SJSA1 (cell line): ENCODE data around the gene B4GALT3. TPM values are rescaled to one million over a fixed set of nuclear protein-coding genes. Genes with fewer than 3 reads are reported as not detected.

Experiments
- DNase-seq, 2 experiments: peaks; one replicate each; pipeline ENCODE4 v3.0.0-alpha.2; 2015 to 2020; ENCODE audit warnings: low spot score in 2 of 2, low read depth in 1 of 2
- H3K27ac ChIP-seq: fragments of 250-450 bp; sonication (Bioruptor Pico); 2 replicates; pipeline ENCODE4 v1.5.1; 2020; ENCODE audit warnings: mild to moderate bottlenecking, moderate library complexity
- H3K27me3 ChIP-seq: fragments of 250-450 bp; sonication (Bioruptor Pico); replicated peaks from 2 replicates; pipeline ENCODE4 v1.5.1; 2020; ENCODE audit warnings: mild to moderate bottlenecking, moderate library complexity
- H3K36me3 ChIP-seq: fragments of 250-450 bp; sonication (Bioruptor Pico); 2 replicates; pipeline ENCODE4 v1.5.1; 2020; ENCODE audit warnings: mild to moderate bottlenecking
- H3K4me1 ChIP-seq: fragments of 250-450 bp; sonication (Bioruptor Pico); replicated peaks from 2 replicates; pipeline ENCODE4 v1.6.1; 2021; ENCODE audit warnings: mild to moderate bottlenecking
- H3K4me3 ChIP-seq: fragments of 250-450 bp; sonication (Bioruptor Pico); 2 replicates; pipeline ENCODE4 v1.5.1; 2020; ENCODE audit warnings: mild to moderate bottlenecking
- H3K9me3 ChIP-seq: fragments of 250-450 bp; sonication (Bioruptor Pico); replicated peaks from 2 replicates; pipeline ENCODE4 v1.5.1; 2020; ENCODE audit warnings: mild to moderate bottlenecking
- total RNA-seq: library from RNA; depleted of rRNA; stranded (reverse); fragments of >200 nt; shearing (Covaris generic); gene quantifications from 2 replicates; pipeline ENCODE4 v1.2.3, GENCODE V29; 2014

B4GALT3 gene
- total RNA-seq, 1 experiment from 2014 or later, result 37.0 TPM

- H3K9me3 ChIP-seq, result no peaks in the 10 kb centered on the region
- H3K36me3 ChIP-seq, result peaks cover 64% of the 10 kb centered on the region
- H3K4me1 ChIP-seq, result 0 out of 2 replicates have a peak, but pooled peaks cover 5% of the 10 kb centered on the region
- H3K27ac ChIP-seq, result no peak overlapping the region
- no peaks in the 10 kb centered on the region for H3K27me3 ChIP-seq
- H3K4me3 ChIP-seq, result no peak overlapping the region
- no peak for DNase-seq
These were observed 6.1 kb downstream of the B4GALT3 start for GRCh38 chr1:161171191-161171590.

- no peaks in the 10 kb centered on the region for H3K9me3 ChIP-seq
- peaks cover 59% of the 10 kb centered on the region for H3K36me3 ChIP-seq
- peaks cover 15% of the 10 kb centered on the region for H3K4me1 ChIP-seq
- H3K4me3 ChIP-seq, result no peak overlapping the region
- no peak for DNase-seq
- no peaks in the 10 kb centered on the region for H3K27me3 ChIP-seq
- H3K27ac ChIP-seq, result no peak overlapping the region
These were observed 8.4 kb downstream of the B4GALT3 start for GRCh38 chr1:161168906-161169305.

GRCh38 chr1:161166669-161167548, 10.4 kb downstream of the B4GALT3 start:
- peaks cover 15% of the 10 kb centered on the region for H3K4me1 ChIP-seq
- H3K4me3 ChIP-seq, result peak overlapping the region; percentile 54
- no peaks in the 10 kb centered on the region for H3K9me3 ChIP-seq
- no peak overlapping the region for H3K27ac ChIP-seq
- H3K36me3 ChIP-seq, result peaks cover 52% of the 10 kb centered on the region
- no peaks in the 10 kb centered on the region for H3K27me3 ChIP-seq
- no peak for DNase-seq

- Histone ChIP-seq H3K27ac (peak within 1 kb of the TSS; percentile 80), H3K4me3 (peak within 1 kb of the TSS; percentile 54), H3K9me3 (no peaks in the 10 kb centered on the region), H3K36me3 (peaks cover 46% of the 10 kb centered on the region), H3K4me1 (peaks cover 15% of the 10 kb centered on the region), H3K27me3 (no peaks in the 10 kb centered on the region)
- peak; percentile 92 to 97 for DNase-seq
These were observed 11.3 kb downstream of the B4GALT3 start, which contains the start of gene PPOX for GRCh38 chr1:161165742-161166668. Gene PPOX (plus strand): TSS chr1:161166426. CDS start chr1:161166848, 422 bp downstream.

GRCh38 chr1:161164901-161165610, 12.3 kb downstream of the B4GALT3 start:
- DNase-seq, result no peak
- Histone ChIP-seq H3K4me1 (peaks cover 20% of the 10 kb centered on the region), H3K9me3 (no peaks in the 10 kb centered on the region), H3K36me3 (peaks cover 48% of the 10 kb centered on the region), H3K4me3 (peak overlapping the region; percentile 54), H3K27ac (peak overlapping the region; percentile 80), H3K27me3 (no peaks in the 10 kb centered on the region)

DNA sequence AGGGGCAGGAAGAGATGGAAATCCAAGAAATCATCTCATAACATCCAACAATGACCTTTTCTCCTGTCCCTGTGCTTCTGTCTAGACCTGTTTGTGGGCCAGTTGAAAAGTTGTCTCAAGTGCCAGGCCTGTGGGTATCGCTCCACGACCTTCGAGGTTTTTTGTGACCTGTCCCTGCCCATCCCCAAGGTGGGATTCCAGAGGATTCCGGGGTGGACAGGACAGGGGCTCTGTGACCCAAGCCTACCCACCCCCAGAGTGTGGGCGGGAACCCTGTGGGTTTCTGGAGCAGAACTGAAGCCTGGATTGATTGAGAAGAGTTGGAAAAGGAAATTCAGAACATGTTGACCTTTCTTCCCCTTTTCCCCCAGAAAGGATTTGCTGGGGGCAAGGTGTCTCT, 13.5 kb downstream of the B4GALT3 start:
- H3K27me3 ChIP-seq, result no peaks in the 10 kb centered on the region
- H3K36me3 ChIP-seq, result peaks cover 44% of the 10 kb centered on the region
- no peak for DNase-seq
- H3K9me3 ChIP-seq, result no peaks in the 10 kb centered on the region
- no peak overlapping the region for H3K4me3 ChIP-seq
- H3K27ac ChIP-seq, result no peak overlapping the region
- peaks cover 28% of the 10 kb centered on the region for H3K4me1 ChIP-seq

GRCh38 chr1:161162806-161163205, 14.5 kb downstream of the B4GALT3 start:
- no peak overlapping the region for H3K27ac ChIP-seq
- H3K4me1 ChIP-seq, result peaks cover 31% of the 10 kb centered on the region
- peaks cover 54% of the 10 kb centered on the region for H3K36me3 ChIP-seq
- H3K9me3 ChIP-seq, result no peaks in the 10 kb centered on the region
- H3K27me3 ChIP-seq, result no peaks in the 10 kb centered on the region
- no peak overlapping the region for H3K4me3 ChIP-seq
- DNase-seq, result no peak

- Histone ChIP-seq H3K27ac (no peak overlapping the region), H3K27me3 (no peaks in the 10 kb centered on the region)
These were observed 15.3 kb downstream of the B4GALT3 start for GRCh38 chr1:161162052-161162451.

DNA sequence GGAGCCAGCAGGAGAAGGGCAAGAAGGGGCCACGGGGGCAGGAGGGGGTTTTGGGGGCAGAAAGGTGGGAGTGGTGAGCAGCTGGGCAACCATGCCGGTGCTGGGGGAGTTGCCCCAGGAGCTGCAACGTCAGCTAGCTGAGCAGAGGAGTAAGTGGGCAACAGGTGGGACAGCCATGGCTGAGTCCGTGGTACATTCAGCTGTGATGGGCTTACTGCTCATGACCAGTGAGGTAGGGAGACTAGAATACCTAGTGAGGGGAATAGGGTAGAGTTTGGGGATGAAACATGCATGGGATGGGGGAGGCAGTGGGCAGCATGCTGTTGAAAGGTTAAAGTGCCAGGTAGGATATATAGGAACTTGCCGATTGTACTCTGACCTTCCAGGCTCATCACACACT, 15.7 kb downstream of the B4GALT3 start:
- Histone ChIP-seq H3K4me1 (peaks cover 26% of the 10 kb centered on the region), H3K4me3 (no peak overlapping the region), H3K27me3 (no peaks in the 10 kb centered on the region), H3K27ac (no peak overlapping the region), H3K36me3 (peaks cover 66% of the 10 kb centered on the region), H3K9me3 (no peaks in the 10 kb centered on the region)
- DNase-seq, result no peak

More at GRCh38 chr1:161162052-161162451, 15.3 kb downstream of the B4GALT3 start:
- Histone ChIP-seq H3K9me3 (no peaks in the 10 kb centered on the region), H3K4me1 (peaks cover 29% of the 10 kb centered on the region), H3K36me3 (peaks cover 62% of the 10 kb centered on the region), H3K4me3 (no peak overlapping the region)
- no peak for DNase-seq

DNA sequence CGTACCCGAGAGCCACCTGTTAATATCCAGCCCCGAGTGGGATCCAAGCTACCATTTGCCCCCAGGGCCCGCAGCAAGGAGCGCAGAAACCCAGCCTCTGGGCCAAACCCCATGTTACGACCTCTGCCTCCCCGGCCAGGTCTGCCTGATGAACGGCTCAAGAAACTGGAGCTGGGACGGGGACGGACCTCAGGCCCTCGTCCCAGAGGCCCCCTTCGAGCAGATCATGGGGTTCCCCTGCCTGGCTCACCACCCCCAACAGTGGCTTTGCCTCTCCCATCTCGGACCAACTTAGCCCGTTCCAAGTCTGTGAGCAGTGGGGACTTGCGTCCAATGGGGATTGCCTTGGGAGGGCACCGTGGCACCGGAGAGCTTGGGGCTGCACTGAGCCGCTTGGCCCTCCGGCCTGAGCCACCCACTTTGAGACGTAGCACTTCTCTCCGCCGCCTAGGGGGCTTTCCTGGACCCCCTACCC, 16.6 kb downstream of the B4GALT3 start:
- no peak for DNase-seq

DNA sequence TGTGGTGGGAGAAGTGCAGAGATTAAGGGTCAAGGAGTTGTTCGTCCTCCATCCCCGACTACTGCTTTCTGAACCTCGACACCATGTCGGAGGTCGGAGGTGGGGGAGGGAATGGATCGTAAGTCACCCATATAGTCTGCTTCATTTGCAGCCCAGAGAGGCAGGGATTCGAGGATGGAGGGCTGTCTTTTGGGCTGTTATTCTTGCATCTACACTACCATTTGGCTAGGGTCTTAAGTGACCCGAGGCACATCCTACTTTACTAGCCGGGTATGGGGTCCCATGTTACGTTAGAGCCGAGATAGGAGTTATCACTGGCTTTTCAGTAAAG, 17.4 kb downstream of the B4GALT3 start:
- H3K4me1 ChIP-seq, result peaks cover 17% of the 10 kb centered on the region
- peaks cover 74% of the 10 kb centered on the region for H3K36me3 ChIP-seq
- no peaks in the 10 kb centered on the region for H3K27me3 ChIP-seq
- no peaks in the 10 kb centered on the region for H3K9me3 ChIP-seq
- peak overlapping the region; percentile 70 for H3K27ac ChIP-seq
- peak overlapping the region; percentile 67 for H3K4me3 ChIP-seq
- DNase-seq, result no peak

More for the DNA sequence above, 16.6 kb downstream of the B4GALT3 start:
- H3K27me3 ChIP-seq, result no peaks in the 10 kb centered on the region
- H3K9me3 ChIP-seq, result no peaks in the 10 kb centered on the region
- H3K36me3 ChIP-seq, result peaks cover 69% of the 10 kb centered on the region
- H3K4me3 ChIP-seq, result no peak overlapping the region
- H3K27ac ChIP-seq, result no peak overlapping the region
- peaks cover 23% of the 10 kb centered on the region for H3K4me1 ChIP-seq

DNA sequence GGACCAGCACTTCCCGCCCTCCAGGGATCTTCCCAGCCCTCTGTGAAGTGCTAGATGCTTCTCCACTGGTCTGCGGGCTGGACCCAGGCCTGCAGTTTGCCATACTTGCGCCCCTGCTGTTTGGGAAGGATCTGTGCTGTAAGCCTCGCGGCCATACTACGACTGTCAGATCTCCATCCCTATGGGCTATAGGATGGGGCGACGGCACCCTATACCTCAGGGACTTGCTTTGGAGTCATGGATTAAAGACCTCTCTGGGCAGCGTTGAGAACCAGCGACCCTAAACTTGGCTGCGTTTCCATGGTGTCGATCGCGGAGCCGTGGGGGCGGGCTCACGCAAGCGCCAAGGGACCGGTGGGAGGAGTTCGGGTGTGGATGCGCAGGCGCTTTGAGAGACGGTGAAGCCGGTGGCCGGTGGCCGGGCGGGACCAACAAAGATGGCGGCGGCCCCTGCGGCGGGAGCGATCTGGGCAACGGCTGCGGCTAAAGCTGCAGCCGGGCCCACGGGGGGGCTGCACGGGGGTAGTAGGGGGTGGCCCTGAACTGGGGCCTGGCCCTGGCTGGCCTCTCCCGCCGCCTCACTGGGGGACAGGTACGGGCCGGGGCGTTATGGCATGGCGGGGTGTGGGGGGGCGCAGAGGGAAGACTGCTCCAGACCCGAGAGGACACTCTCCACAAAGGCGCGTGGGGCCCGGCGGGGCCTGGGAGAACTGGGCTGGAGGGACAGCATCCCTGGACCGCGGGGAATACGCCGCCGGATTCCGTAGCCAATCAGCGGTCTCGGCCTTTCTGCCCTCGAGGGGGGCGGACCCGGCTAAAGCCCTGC, 18.0 kb downstream of the B4GALT3 start, which contains the start of gene USP21:
USP21 (plus strand) TSS at position 414 of the 826 bp plus-strand sequence. CDS start 1,141 bp downstream, outside the sequence.
- H3K27me3 ChIP-seq, result no peaks in the 10 kb centered on the region
- H3K9me3 ChIP-seq, result no peaks in the 10 kb centered on the region
- peaks cover 69% of the 10 kb centered on the region for H3K36me3 ChIP-seq
- peak within 1 kb of the TSS; percentile 67 for H3K4me3 ChIP-seq
- H3K4me1 ChIP-seq, result peaks cover 22% of the 10 kb centered on the region
- H3K27ac ChIP-seq, result peak within 1 kb of the TSS; percentile 70
- DNase-seq, result peak; percentile 82 to 94
